ENCODE data around the gene SYTL1.

Gene SYTL1

GRCh38 chr1:27346991-27347624 lies 5.3 kb downstream of the SYTL1 start:
- no peak for DNase-seq (ENCODE audit: low read depth)

GRCh38 chr1:27348861-27349783 lies 7.3 kb downstream of the SYTL1 start:
- no peak for DNase-seq (ENCODE audit: low read depth)

- no peak for DNase-seq (ENCODE audit: low read depth)
Observed at GRCh38 chr1:27349784-27350662, 8.2 kb downstream of the SYTL1 start.

- no peak for DNase-seq (ENCODE audit: low read depth)
Observed at GRCh38 chr1:27350663-27351540, 9.1 kb downstream of the SYTL1 start.

- DNase-seq (ENCODE audit: low read depth) = no peak
Observed at GRCh38 chr1:27351541-27352107, 9.8 kb downstream of the SYTL1 start.

- no peak for DNase-seq (ENCODE audit: low read depth)
Observed at GRCh38 chr1:27353166-27353565, 11.3 kb downstream of the SYTL1 start.

- no peak for DNase-seq (ENCODE audit: low read depth)
Observed at GRCh38 chr1:27353629-27354028, 11.8 kb downstream of the SYTL1 start.

- no peak for DNase-seq (ENCODE audit: low read depth)
Observed at GRCh38 chr1:27355683-27356082, 13.9 kb downstream of the SYTL1 start.

- no peak for DNase-seq (ENCODE audit: low read depth)
Observed at GRCh38 chr1:27356277-27356618, 14.4 kb downstream of the SYTL1 start.

- DNase-seq (ENCODE audit: low read depth) = no peak
Observed at GRCh38 chr1:27356619-27357280, 14.9 kb downstream of the SYTL1 start.

- DNase-seq (ENCODE audit: low read depth) = peak; percentile 63
Observed at GRCh38 chr1:27357281-27358037, 15.6 kb downstream of the SYTL1 start.

GRCh38 chr1:27358038-27358927 lies 16.5 kb downstream of the SYTL1 start:
- no peak for DNase-seq (ENCODE audit: low read depth)

GRCh38 chr1:27358928-27359313 lies 17.1 kb downstream of the SYTL1 start:
- no peak for DNase-seq (ENCODE audit: low read depth)

- no peak for DNase-seq (ENCODE audit: low read depth)
Observed at GRCh38 chr1:27359822-27360158, 18.0 kb downstream of the SYTL1 start.

- no peak for DNase-seq (ENCODE audit: low read depth)
Observed at GRCh38 chr1:27360159-27361043, 18.6 kb downstream of the SYTL1 start.

GRCh38 chr1:27361044-27361402 lies 19.2 kb downstream of the SYTL1 start:
- no peak for DNase-seq (ENCODE audit: low read depth)

GRCh38 chr1:27361553-27361952 lies 19.7 kb downstream of the SYTL1 start:
- DNase-seq (ENCODE audit: low read depth) = no peak

Data from stimulated activated CD8-positive, alpha-beta memory T cell treated with anti-CD3 and anti-CD28 coated beads, Interleukin-4, amount 100 ng/mL, for 24 hours (primary cell).